ENCODE measurements around the gene MATR3. TPM values are rescaled to one million over a fixed set of nuclear protein-coding genes. Genes with fewer than 3 reads are reported as not detected.

MATR3 gene
- total RNA-seq, 3 donors from 2014 or later (not counting 1 experiment from before 2014, with no cell fraction given): 290 to 324 (median 297) TPM

DNA sequence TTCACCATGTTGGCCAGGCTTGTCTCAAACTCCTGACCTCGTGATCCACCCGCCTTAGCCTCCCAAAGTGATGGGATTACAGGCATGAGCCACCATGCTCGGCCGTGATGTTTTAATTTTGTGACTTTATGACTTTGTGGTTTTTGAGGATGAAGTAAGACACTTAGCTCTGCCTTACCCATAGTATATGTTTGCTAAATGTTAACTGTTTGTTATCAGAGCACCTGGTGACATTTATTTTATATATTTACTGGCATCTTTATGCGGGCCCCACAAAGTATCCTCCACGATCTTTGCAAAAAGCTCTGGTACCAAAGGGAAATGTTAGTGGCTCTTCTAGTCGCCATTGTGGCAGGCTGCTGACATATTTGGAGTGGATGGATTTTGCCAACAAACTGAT lies 82.8 kb downstream of the MATR3 start:
- Mint-ChIP-seq H3K27ac (no peak overlapping the region), H3K36me3 (no peaks in the 10 kb centered on the region), H3K27me3 (ENCODE audit: low read depth in 2 of 2) (no peaks in the 10 kb centered on the region)

DNA sequence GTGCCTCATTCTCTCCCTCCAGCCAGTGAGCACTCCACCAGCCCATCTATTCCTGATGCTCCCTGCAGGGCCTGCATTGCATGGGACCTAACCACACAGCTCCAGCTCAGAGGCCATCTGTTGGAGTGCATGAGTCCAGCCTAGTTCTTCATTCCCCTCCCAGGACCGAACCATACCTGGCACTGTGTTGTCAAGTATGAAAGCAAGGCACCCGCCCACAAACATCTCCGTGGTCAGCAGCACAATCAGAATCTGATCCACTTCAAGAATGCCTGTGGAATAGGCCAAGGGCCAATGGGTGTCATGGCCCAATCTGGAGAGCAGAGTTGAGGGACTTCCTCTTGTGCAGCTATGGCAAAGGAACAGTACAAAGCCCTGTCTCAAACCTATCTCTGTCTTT lies 83.7 kb downstream of the MATR3 start:
- DNase-seq: no peak
- 88% methylated on average over 3 of the region's 3 CpGs for WGBS (ENCODE audit: insufficient coverage)
- H3K4me1 Mint-ChIP-seq: peaks cover 0 to 4% of the 10 kb centered on the region in 2 donors

More for the DNA sequence above, 82.8 kb downstream of the MATR3 start:
- Histone ChIP-seq H3K36me3 (ENCODE audit: control insufficient read depth, insufficient read depth, low read length) (peaks cover 16% of the 10 kb centered on the region), H3K4me1 (ENCODE audit: control insufficient read depth, insufficient read depth, low read length) (no peaks in the 10 kb centered on the region), H3K27me3 (ENCODE audit: control insufficient read depth, insufficient read depth, low read length) (no peaks in the 10 kb centered on the region), H3K9me3 (ENCODE audit: control insufficient read depth, insufficient read depth, low read length) (no peaks in the 10 kb centered on the region), H3K27ac (ENCODE audit: low read length) (no peak overlapping the region), H3K4me3 (ENCODE audit: low read length) (no peak overlapping the region)
- ATAC-seq (no peak), DNase-seq (no peak)
- intact Hi-C loops (cut with micrococcal nuclease): no loop called here
- Mint-ChIP-seq H3K9me3 (no peaks in the 10 kb centered on the region), H3K4me1 (peaks cover 0 to 4% of the 10 kb centered on the region in 2 donors), H3K4me3 (no peak overlapping the region)
- TF ChIP-seq, protein P1, sequence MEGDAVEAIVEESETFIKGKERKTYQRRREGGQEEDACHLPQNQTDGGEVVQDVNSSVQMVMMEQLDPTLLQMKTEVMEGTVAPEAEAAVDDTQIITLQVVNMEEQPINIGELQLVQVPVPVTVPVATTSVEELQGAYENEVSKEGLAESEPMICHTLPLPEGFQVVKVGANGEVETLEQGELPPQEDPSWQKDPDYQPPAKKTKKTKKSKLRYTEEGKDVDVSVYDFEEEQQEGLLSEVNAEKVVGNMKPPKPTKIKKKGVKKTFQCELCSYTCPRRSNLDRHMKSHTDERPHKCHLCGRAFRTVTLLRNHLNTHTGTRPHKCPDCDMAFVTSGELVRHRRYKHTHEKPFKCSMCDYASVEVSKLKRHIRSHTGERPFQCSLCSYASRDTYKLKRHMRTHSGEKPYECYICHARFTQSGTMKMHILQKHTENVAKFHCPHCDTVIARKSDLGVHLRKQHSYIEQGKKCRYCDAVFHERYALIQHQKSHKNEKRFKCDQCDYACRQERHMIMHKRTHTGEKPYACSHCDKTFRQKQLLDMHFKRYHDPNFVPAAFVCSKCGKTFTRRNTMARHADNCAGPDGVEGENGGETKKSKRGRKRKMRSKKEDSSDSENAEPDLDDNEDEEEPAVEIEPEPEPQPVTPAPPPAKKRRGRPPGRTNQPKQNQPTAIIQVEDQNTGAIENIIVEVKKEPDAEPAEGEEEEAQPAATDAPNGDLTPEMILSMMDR (IDR thresholded peaks at IDR 0.05): no peak
- WGBS (ENCODE audit: insufficient coverage): 93% methylated on average over 7 of the region's 7 CpGs

DNA sequence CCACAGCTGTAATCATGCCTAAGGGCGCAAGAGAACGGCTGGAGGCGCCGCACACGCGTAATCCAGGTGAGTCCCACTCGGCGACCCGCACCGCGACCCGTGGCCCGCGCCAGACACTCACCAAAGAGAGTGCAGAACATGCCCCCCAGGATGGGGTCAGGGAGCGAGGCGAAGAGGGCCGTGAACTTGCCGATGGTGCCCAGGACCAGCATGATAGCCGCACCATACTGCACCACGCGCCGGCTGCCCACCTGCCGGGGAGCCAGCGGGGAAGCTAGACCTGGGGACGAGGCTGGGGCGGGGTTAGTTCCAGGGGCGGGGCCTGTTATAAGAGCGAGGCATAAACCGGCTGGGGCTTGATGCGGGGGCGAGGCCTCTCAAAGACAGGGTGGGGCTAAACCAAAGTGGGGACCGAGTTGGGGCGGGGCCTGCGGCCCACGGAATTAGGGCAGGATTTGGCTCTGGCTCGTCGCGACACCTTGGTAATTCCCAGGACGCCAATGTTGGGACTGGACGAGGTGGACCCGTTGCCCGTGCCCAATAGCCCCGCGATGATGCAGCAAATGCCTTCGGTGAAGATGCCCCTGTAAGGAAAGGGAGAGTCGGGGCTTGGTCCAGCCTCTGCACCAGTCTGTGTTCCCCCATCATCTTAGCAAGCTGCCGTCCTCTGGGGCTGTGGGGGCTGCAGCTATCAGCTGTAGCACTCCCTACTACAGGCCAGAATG lies 84.7 kb downstream of the MATR3 start:
- no peak overlapping the region for H3K4me3 Mint-ChIP-seq
- TF ChIP-seq, protein P1 (IDR thresholded peaks at IDR 0.05): no peak
- Histone ChIP-seq H3K36me3 (ENCODE audit: control insufficient read depth, insufficient read depth, low read length) (peaks cover 5% of the 10 kb centered on the region), H3K9me3 (ENCODE audit: control insufficient read depth, insufficient read depth, low read length) (no peaks in the 10 kb centered on the region), H3K4me1 (ENCODE audit: control insufficient read depth, insufficient read depth, low read length) (no peaks in the 10 kb centered on the region), H3K27me3 (ENCODE audit: control insufficient read depth, insufficient read depth, low read length) (no peaks in the 10 kb centered on the region), H3K27ac (ENCODE audit: low read length) (no peak overlapping the region), H3K4me3 (ENCODE audit: low read length) (no peak overlapping the region)
- ATAC-seq: no peak
- no peak for DNase-seq
- H3K9me3 Mint-ChIP-seq: no peaks in the 10 kb centered on the region
- no peaks in the 10 kb centered on the region for H3K36me3 Mint-ChIP-seq
- H3K27me3 Mint-ChIP-seq (ENCODE audit: low read depth in 2 of 2): no peaks in the 10 kb centered on the region
- H3K27ac Mint-ChIP-seq: no peak overlapping the region
- 93% methylated on average over 47 of the region's 47 CpGs for WGBS (ENCODE audit: insufficient coverage)
- H3K4me1 Mint-ChIP-seq: peaks cover 0 to 4% of the 10 kb centered on the region in 2 donors
- intact Hi-C loops (cut with micrococcal nuclease): no loop called here

More for the DNA sequence above, 83.7 kb downstream of the MATR3 start:
- no peaks in the 10 kb centered on the region for H3K9me3 ChIP-seq (ENCODE audit: control insufficient read depth, insufficient read depth, low read length)
- no peak overlapping the region for H3K27ac ChIP-seq (ENCODE audit: low read length)
- no peaks in the 10 kb centered on the region for H3K4me1 ChIP-seq (ENCODE audit: control insufficient read depth, insufficient read depth, low read length)
- peaks cover 7% of the 10 kb centered on the region for H3K36me3 ChIP-seq (ENCODE audit: control insufficient read depth, insufficient read depth, low read length)
- Mint-ChIP-seq H3K36me3 (no peaks in the 10 kb centered on the region), H3K27me3 (ENCODE audit: low read depth in 2 of 2) (no peaks in the 10 kb centered on the region), H3K9me3 (no peaks in the 10 kb centered on the region), H3K4me3 (no peak overlapping the region), H3K27ac (peak overlapping the region in 1 of 2 donors; percentile 18)
- TF ChIP-seq, protein P1 (IDR thresholded peaks at IDR 0.05): no peak
- no peak overlapping the region for H3K4me3 ChIP-seq (ENCODE audit: low read length)
- no peak for ATAC-seq
- no peaks in the 10 kb centered on the region for H3K27me3 ChIP-seq (ENCODE audit: control insufficient read depth, insufficient read depth, low read length)
- intact Hi-C loops (cut with micrococcal nuclease): no loop called here

DNA sequence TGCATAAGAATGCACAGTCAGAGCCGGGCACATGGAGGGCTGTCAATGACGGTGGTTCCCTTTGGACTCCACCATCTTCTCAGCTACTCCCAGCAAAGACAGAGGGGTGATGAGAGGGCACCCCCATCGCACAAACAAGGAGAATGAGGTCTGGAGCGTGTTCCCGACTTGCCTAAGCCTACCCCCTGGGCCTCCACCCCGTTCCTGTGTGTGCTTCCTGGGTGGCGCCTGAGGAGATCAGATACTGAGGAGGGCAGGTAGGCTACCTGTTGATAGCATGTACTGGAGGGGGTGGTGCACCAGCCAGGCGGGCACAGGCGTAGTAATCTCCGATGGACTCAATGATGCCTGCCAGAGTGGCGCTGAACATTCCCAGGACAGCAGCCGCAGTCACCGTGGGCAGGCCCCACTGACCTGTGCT lies 85.4 kb downstream of the MATR3 start:
- no peak overlapping the region for H3K27ac ChIP-seq (ENCODE audit: low read length)
- Mint-ChIP-seq H3K9me3 (no peaks in the 10 kb centered on the region), H3K27ac (no peak overlapping the region), H3K27me3 (ENCODE audit: low read depth in 2 of 2) (no peaks in the 10 kb centered on the region), H3K36me3 (no peaks in the 10 kb centered on the region), H3K4me3 (no peak overlapping the region), H3K4me1 (peaks cover 0 to 2% of the 10 kb centered on the region in 2 donors)
- no peak for ATAC-seq
- no peak overlapping the region for H3K4me3 ChIP-seq (ENCODE audit: low read length)
- no peaks in the 10 kb centered on the region for H3K36me3 ChIP-seq (ENCODE audit: control insufficient read depth, insufficient read depth, low read length)
- no peaks in the 10 kb centered on the region for H3K4me1 ChIP-seq (ENCODE audit: control insufficient read depth, insufficient read depth, low read length)
- 88% methylated on average over 13 of the region's 13 CpGs for WGBS (ENCODE audit: insufficient coverage)
- no peaks in the 10 kb centered on the region for H3K9me3 ChIP-seq (ENCODE audit: control insufficient read depth, insufficient read depth, low read length)
- DNase-seq: no peak
- H3K27me3 ChIP-seq (ENCODE audit: control insufficient read depth, insufficient read depth, low read length): no peaks in the 10 kb centered on the region
- intact Hi-C loops (cut with micrococcal nuclease): no loop called here
- TF ChIP-seq, protein P1 (IDR thresholded peaks at IDR 0.05): no peak
